GM21825 (cell line): Measurements from ENCODE around the gene MTMR2.
A peak's percentile ranks its signal among the peaks of the same experiment; 100 is the strongest.

Experiments used
- ATAC-seq: cut with Tn5 transposase; IDR thresholded peaks from one replicate; pipeline ENCODE4 v1.9.1; 2021; ENCODE audit warnings: mild to moderate bottlenecking, moderate library complexity; ENCODE audit not compliant: unreplicated experiment

MTMR2 gene

DNA sequence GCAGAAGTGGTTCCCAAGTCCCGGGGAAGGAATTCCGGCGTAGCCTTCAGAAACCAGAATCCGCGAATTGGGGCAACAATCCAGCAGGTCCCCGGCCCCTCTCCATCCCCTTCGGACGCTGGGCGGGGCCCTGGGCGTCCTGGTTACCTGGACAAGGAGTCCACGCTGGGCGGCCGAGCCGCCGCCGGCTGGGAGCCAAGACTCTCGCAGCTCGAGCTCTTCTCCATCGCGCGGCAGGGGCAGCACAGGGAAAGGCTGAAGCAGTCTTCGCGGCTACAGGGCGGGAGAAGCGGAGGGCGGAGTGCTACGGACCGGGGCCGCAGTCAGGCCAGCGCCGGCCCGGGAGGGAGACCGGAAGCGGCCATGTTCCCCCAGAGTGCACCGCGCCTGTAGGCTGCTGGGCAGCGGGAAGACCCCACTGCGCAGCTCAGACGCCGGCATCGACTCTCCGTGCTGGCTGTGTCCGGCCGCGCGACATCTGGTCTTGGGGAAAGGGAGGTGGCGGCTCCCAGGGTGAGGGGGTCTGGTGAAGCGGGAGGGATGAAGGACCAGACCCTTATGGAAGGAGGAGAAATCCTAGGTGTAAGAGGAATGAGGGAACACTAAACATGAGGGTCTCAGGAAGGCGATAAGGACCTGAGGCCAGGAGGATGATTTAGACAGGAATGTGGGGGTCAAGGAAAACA lies at the start of gene MTMR2:
MTMR2 (minus strand) TSS at position 380 of the 686 bp plus-strand sequence; CDS start at position 227, 153 bp downstream.
- peak; percentile 99 for ATAC-seq

GRCh38 chr11:95972060-95972459 lies 48.2 kb upstream of the MTMR2 start:
- ATAC-seq, result no peak

GRCh38 chr11:95968585-95968984 lies 44.7 kb upstream of the MTMR2 start:
- no peak for ATAC-seq

GRCh38 chr11:95964281-95964680 lies 40.4 kb upstream of the MTMR2 start:
- no peak for ATAC-seq

DNA sequence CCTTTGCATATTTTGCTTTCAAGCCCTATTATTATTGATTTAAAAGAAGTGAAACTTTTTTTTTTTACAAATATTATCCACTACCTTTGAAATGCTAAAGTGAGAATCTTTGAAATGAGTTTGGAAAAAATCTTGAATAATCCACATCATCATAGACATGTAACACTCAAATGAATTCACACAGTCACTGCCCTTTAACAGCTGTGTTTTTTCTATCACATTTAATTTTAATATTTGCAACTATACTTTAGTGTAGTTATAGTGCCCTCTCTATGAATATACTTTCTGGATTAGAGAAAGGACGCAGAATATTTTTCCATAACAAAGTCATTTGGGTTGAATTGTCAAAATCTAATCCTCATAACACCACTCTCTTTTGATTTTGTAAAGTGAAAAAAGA lies 37.9 kb upstream of the MTMR2 start:
- no peak for ATAC-seq

- no peak for ATAC-seq
These were observed 27.0 kb upstream of the MTMR2 start for GRCh38 chr11:95950905-95951304.

DNA sequence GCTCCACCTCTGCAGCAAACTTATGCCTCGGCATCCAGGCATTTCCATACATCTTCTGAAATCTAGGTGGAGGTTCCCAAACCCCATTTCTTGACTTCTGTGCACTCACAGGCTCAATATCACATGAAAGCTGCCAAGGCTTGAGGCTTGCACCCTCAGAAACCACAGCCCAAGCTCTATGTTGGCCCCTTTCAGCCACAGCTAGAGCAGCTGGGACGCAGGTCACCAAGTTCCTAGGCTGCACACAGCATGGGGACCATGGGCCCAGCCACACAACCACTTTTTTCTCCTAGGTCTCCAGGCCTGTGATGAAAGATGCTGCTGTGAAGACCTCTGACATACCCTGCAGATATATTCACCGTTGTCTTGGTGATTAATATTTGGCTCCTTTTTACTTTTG lies 24.7 kb upstream of the MTMR2 start:
- no peak for ATAC-seq

DNA sequence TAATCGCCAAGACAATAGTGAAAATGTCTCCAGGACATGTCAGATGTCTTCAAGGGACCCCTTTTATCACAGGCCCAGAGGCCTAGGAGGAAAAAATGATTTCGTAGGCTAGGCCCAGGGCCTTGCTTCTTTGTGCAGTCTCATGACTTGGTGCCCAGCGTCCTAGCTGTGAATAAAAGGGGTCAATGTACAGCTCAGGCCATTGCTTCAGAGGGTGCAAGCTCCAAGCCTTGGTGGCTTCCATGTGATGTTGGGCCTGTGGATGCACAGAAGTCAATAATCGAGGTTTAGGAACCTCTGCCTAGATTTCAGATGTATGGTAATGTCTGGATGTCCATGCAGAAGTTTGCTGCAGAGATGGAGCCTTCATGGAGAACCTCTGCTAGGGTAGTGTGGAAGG lies 20.7 kb upstream of the MTMR2 start:
- no peak for ATAC-seq

- no peak for ATAC-seq
These were observed 19.6 kb upstream of the MTMR2 start for GRCh38 chr11:95943546-95943945.

GRCh38 chr11:95939091-95939490 lies 15.2 kb upstream of the MTMR2 start:
- no peak for ATAC-seq

GRCh38 chr11:95937358-95937757 lies 13.5 kb upstream of the MTMR2 start:
- no peak for ATAC-seq

DNA sequence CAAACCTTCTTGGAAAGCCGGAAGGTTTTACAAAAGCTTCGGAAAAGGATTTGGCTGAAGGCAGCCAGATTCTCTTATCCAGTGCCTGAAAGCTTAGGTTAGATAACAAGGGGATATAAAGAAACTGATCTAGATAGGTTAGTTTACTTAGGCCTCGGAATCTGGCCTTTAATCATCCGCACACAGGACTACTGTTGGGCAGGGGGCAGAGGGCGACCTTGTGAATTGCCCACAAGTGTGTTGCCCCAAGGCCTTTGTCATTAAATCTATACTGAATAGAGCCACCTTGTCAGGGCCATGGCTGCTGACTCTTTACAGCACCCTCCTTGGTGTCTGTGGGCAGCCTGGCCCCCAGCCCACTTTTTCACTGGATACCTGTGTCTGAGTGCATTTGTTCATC lies 9.7 kb upstream of the MTMR2 start:
- ATAC-seq, result no peak

GRCh38 chr11:95931916-95932315 lies 8.0 kb upstream of the MTMR2 start:
- no peak for ATAC-seq

GRCh38 chr11:95930948-95931347 lies 7.0 kb upstream of the MTMR2 start:
- no peak for ATAC-seq

DNA sequence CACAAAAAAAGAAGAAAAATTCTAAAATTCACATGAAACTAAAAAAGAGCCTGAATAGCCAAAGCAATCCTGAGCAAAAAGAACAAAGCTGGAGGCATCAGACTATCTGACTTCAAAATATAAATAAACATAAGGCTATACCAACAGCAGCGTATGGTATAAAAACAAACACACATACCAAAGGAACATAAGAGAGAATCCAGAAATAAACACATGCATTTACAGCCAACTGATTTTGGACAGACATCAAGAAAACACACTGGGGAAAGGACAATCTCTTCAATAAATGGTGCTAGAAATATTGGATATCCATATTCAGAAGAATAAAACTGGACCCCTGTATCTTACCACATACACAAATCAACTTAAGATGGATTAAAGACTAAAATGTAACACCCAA lies 2.8 kb upstream of the MTMR2 start:
- ATAC-seq, result no peak

DNA sequence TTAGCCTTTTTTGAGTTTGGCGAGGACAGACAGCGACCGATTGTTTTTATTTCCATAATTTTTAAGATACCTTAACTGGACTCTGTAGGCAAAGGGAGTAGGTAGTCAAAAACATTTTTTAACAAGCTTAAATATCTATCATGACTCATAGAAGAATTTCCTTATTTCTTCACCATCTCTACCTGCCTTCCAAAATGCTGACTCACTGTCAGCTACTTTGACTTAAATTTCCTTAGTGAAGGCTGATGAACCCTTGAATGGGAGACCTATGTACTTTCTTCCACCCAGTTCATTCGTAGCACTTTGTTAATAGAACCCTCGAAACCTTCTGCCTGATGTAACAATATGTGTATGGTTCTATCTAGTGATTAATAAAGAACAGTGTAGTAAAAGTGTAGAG lies 1.1 kb upstream of the MTMR2 start:
- ATAC-seq, result no peak

DNA sequence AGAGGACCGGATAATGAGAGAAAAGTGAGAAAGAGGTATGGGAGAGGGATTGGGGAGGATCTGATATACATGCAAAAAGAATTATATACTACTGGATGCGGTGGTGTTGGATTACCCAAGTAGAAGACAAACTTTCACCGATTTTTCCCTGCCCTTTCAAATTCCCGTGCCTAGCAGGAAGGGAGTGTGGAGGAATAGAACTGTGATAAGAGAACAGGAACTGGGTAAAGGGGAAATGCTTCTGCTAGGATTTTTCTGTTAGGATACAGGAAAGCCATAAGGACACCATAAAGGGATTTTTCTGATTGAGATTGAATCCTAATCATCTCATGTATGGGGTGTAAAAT lies 480 bp upstream of the MTMR2 start:
- no peak for ATAC-seq

GRCh38 chr11:95923439-95923727 lies 524 bp downstream of the MTMR2 start:
- ATAC-seq, result no peak

- no peak for ATAC-seq
These were observed 1.1 kb downstream of the MTMR2 start for GRCh38 chr11:95922536-95923438.

GRCh38 chr11:95922099-95922498 lies 1.8 kb downstream of the MTMR2 start:
- no peak for ATAC-seq

GRCh38 chr11:95920460-95921105 lies 3.3 kb downstream of the MTMR2 start:
- no peak for ATAC-seq

DNA sequence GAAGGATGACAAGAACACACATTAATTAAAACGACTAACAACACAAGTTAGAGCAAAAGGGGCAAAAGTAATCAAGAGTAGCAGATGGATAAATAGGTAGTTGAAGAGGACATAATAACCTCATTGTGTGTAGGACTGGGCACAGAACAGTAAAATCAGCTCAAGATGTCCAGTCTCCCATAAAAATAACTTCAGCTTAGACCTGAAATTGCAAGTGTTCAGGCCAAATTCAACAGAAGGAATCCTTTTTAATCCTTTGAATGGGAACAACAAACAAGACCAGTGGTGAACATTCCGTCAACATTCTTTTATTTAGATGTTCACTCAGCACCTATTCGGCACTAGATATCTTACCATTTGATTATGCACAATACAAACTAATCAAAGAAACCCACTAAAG lies 4.4 kb downstream of the MTMR2 start:
- no peak for ATAC-seq
